GM12873 (cell line): ENCODE results near the gene COMT.

ENCODE experiments used
- CTCF ChIP-seq: IDR thresholded peaks from 2 replicates; pipeline ENCODE4 v1.5.1; 2012; ENCODE audit warnings: low read depth, mild to moderate bottlenecking, moderate library complexity, low read length, control low read depth; ENCODE audit not compliant: insufficient read depth; ENCODE audit errors: missing control alignments

Gene COMT

GRCh38 chr22:19903513-19903912 lies 38.1 kb upstream of the COMT start:
- no peak for TF ChIP-seq CTCF

- TF ChIP-seq CTCF: no peak
Measured at GRCh38 chr22:19904174-19904856, 37.3 kb upstream of the COMT start.

DNA sequence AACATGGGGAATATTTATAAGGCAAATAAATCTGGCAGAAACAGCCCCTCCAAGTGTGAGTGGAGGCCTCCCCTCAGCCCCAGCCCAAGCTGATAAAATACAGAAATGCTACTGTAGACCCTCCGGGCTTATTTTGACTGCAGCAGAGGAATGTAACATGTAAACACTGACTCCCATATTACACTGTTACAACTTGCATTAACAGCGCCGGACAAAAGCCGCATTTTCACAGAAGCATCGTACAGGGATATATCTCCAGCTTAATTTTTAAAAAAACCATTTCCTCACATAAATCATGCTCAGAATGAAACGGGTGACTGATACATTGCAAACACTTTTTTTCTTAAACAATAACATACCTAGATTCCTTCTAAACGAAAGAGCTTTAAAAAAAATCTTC lies 36.6 kb upstream of the COMT start:
- no peak for TF ChIP-seq CTCF

GRCh38 chr22:19905347-19906276 lies 36.0 kb upstream of the COMT start:
- TF ChIP-seq CTCF: no peak

GRCh38 chr22:19909350-19910179 lies 32.0 kb upstream of the COMT start:
- peak; percentile 98 for TF ChIP-seq CTCF

DNA sequence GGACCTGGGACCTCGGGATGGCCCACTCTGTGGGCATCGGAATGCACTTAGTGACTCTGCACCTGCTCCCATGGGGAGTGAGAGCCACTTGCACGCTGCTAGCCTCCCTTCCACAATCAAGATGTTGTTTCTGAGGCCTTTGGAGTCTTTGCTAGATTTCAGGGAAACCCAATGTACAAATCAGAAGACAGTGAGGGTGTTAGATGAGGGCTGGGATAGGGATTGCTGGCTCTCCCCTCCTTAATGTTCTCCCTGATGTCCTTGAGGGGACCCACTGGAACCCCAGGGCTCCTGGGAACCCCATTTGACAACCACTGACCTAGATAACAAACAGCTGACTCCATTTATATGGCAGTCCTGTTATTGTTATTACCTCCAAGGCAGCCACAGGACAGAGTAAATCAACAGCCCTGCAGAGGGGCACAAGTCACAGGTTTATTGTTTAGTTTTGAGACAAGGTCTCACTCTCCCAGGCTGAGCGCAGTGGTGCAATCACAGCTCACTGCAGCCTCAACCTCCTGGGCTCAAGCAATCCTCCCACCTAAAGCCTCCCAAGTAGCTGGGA lies 31.3 kb upstream of the COMT start:
- TF ChIP-seq CTCF: no peak
